Endothelial cell of umbilical vein (primary cell): Measurements from ENCODE around the gene CALCOCO2. TPM values are rescaled to one million over a fixed set of nuclear protein-coding genes. Genes with fewer than 3 reads are reported as not detected.

ENCODE experiments used
- BruUV-seq: library from RNA; stranded (reverse); fragments of 400-500 nt; replicated peaks from 2 replicates; lab custom pipeline; 2021; lab: Mats Ljungman, UMichigan
- CTCF ChIA-PET: fragments of 300-600, 350-600 bp; sonication (Branson Sonifier 250); formaldehyde crosslinking; loops from one replicate; lab custom pipeline; 2021; ENCODE audit warnings: antibody characterized with exemption, inconsistent platforms; lab: Charles Lee
- POLR2A ChIA-PET: fragments of 300-600, 350-600 bp; sonication (Branson Sonifier 250); formaldehyde crosslinking; loops from one replicate; lab custom pipeline; 2021; ENCODE audit warnings: antibody characterized with exemption, inconsistent platforms; lab: Charles Lee
- DNase-seq: peaks from one replicate; pipeline ENCODE4 v3.0.0-alpha.2; 2011; ENCODE audit warnings: low read depth, low spot score
- FAIRE-seq: peaks from 2 replicates; lab custom pipeline; 2011; peaks lifted over from hg19 to GRCh38; lab: Jason Lieb, UNC
- H2AFZ ChIP-seq: 2 replicates; pipeline ENCODE4 v1.6.0; 2012; ENCODE audit warnings: low read depth, low read length, control low read depth, inconsistent platforms
- H3K27ac ChIP-seq: 2 replicates; pipeline ENCODE4 v1.5.1; 2011; ENCODE audit warnings: low read depth, mild to moderate bottlenecking, control low read depth, low read length, moderate library complexity; ENCODE audit not compliant: insufficient read depth
- H3K27me3 ChIP-seq, 2 experiments: 2 replicates each; pipeline versions ENCODE4 v1.6.0 to v1.6.1; 2011; ENCODE audit warnings: low read length in 2 of 2, mixed read lengths in 1 of 2; ENCODE audit not compliant: control insufficient read depth in 2 of 2, insufficient read depth in 2 of 2
- H3K36me3 ChIP-seq, 2 experiments: 2 replicates in 1 of 2; 3 replicates in 1 of 2; pipeline ENCODE4 v1.5.1; 2011; ENCODE audit warnings: low read length in 2 of 2, mild to moderate bottlenecking in 1 of 2, moderate library complexity in 1 of 2; ENCODE audit not compliant: control insufficient read depth in 2 of 2, insufficient read depth in 2 of 2; ENCODE audit errors: extremely low read depth in 1 of 2
- H3K4me1 ChIP-seq: 3 replicates; pipeline ENCODE4 v1.5.1; 2011; ENCODE audit warnings: mild to moderate bottlenecking, low read length; ENCODE audit not compliant: control insufficient read depth, insufficient read depth; ENCODE audit errors: extremely low read depth
- H3K4me2 ChIP-seq: 2 replicates; pipeline ENCODE4 v1.6.1; 2011; ENCODE audit warnings: low read length, control low read depth, mixed read lengths; ENCODE audit not compliant: insufficient read depth
- H3K4me3 ChIP-seq, 3 experiments: fragments of 200-600 bp in 1 of 3; sonication (generic), shearing (Covaris generic) in 1 of 3; replicated peaks in 1 of 3; 2 replicates each; pipeline ENCODE4 v1.5.1; 2011 to 2016; ENCODE audit warnings: control low read depth in 3 of 3, low read length in 3 of 3, mild to moderate bottlenecking in 2 of 3, inconsistent platforms in 1 of 3, low read depth in 1 of 3, moderate library complexity in 1 of 3; ENCODE audit not compliant: insufficient read depth in 1 of 3
- H3K79me2 ChIP-seq: 2 replicates; pipeline ENCODE4 v1.6.0; 2012; ENCODE audit warnings: low read length, inconsistent platforms; ENCODE audit not compliant: control insufficient read depth, insufficient read depth
- H3K9ac ChIP-seq: replicated peaks from 2 replicates; pipeline ENCODE3; 2011; ENCODE audit warnings: low read length, control low read depth; ENCODE audit not compliant: insufficient read depth; ENCODE audit errors: extremely low read depth
- H3K9me1 ChIP-seq: replicated peaks from 3 replicates; pipeline ENCODE4 v1.6.0; 2011; ENCODE audit warnings: mild to moderate bottlenecking, low read length; ENCODE audit not compliant: control insufficient read depth, insufficient read depth; ENCODE audit errors: extremely low read depth
- H3K9me3 ChIP-seq: replicated peaks from 2 replicates; pipeline ENCODE4 v1.5.1; 2012; ENCODE audit warnings: low read length, inconsistent platforms; ENCODE audit not compliant: control insufficient read depth, insufficient read depth
- H4K20me1 ChIP-seq: replicated peaks from 2 replicates; pipeline ENCODE3; 2011; ENCODE audit warnings: mild to moderate bottlenecking, low read length; ENCODE audit not compliant: control insufficient read depth, insufficient read depth; ENCODE audit errors: extremely low read depth
- EZH2 ChIP-seq: IDR thresholded peaks from 2 replicates; pipeline ENCODE4 v1.6.1; 2012; ENCODE audit warnings: borderline replicate concordance, low read depth, mild to moderate bottlenecking, moderate library complexity, low read length, inconsistent platforms; ENCODE audit not compliant: severe bottlenecking
- FOS ChIP-seq: IDR thresholded peaks from 2 replicates; pipeline ENCODE4 v1.6.1; 2011; ENCODE audit warnings: mild to moderate bottlenecking, low read length, moderate library complexity, borderline replicate concordance; ENCODE audit not compliant: insufficient read depth
- GATA2 ChIP-seq: IDR thresholded peaks from 2 replicates; pipeline ENCODE4 v1.7.0; 2011; ENCODE audit warnings: low read depth, mild to moderate bottlenecking, moderate library complexity, mixed read lengths, low read length; ENCODE audit not compliant: insufficient read length, insufficient read depth
- MYC ChIP-seq: IDR thresholded peaks from one replicate; pipeline ENCODE4 v1.6.1; 2011; ENCODE audit warnings: mild to moderate bottlenecking, low read depth, low read length
- POLR2A ChIP-seq: IDR thresholded peaks from 2 replicates; pipeline ENCODE4 v1.6.1; 2012; ENCODE audit warnings: low read depth, mild to moderate bottlenecking, control low read depth, low read length
- POLR2AphosphoS5 ChIP-seq: IDR thresholded peaks from 2 replicates; pipeline ENCODE4 v1.6.1; 2012; ENCODE audit warnings: low read depth, mild to moderate bottlenecking, control low read depth, low read length, moderate library complexity; ENCODE audit not compliant: insufficient read depth
- dilution Hi-C: fragments of 300-500 bp; cut with MboI; formaldehyde crosslinking; loops from one replicate; pipeline ENCODE4 v1.15.0; 2019; ENCODE audit warnings: low sequenced_read_pairs; ENCODE audit not compliant: extremely low pct_ligation_motif_present
- intact Hi-C: fragments of 100-400 bp; cut with micrococcal nuclease; formaldehyde crosslinking; loops from one replicate; pipeline ENCODE4 v1.10.0; 2022
- polyA plus RNA-seq, 4 experiments: library from polyadenylated mRNA; depleted of rRNA in 3 of 4; stranded (reverse) in 3 of 4; unstranded in 1 of 4; fragments of >200 nt; gene quantifications; 2 replicates each; pipeline versions ENCODE4 v1.2.1 to v1.2.3, GENCODE V29; 2011 to 2012; ENCODE audit warnings: missing spikeins in 1 of 4
- total RNA-seq: library from RNA; stranded (reverse); gene quantifications from 2 replicates; pipeline ENCODE4 v1.2.3, GENCODE V29; 2021
- TF ChIP-seq, protein P1 (sequence below), 2 donors: IDR thresholded peaks; 1 replicate in 1 of 2; 2 replicates in 1 of 2; pipeline ENCODE4 v1.5.1; 2011; ENCODE audit warnings: low read length in 2 of 2, mild to moderate bottlenecking in 2 of 2, moderate library complexity in 2 of 2, control low read depth in 1 of 2, inconsistent platforms in 1 of 2, low read depth in 1 of 2; ENCODE audit not compliant: insufficient read depth in 1 of 2; ENCODE audit errors: extremely low read depth in 1 of 2
- TF ChIP-seq, protein P2 (sequence below): IDR thresholded peaks from 2 replicates; pipeline ENCODE4 v1.6.1; 2011; ENCODE audit not compliant: insufficient read depth, insufficient read length

Gene CALCOCO2
- total and polyA plus RNA-seq, 2 donors (not counting 3 experiments of a cell fraction or from before 2014, with no cell fraction given): 20.6 to 64.9 TPM

DNA sequence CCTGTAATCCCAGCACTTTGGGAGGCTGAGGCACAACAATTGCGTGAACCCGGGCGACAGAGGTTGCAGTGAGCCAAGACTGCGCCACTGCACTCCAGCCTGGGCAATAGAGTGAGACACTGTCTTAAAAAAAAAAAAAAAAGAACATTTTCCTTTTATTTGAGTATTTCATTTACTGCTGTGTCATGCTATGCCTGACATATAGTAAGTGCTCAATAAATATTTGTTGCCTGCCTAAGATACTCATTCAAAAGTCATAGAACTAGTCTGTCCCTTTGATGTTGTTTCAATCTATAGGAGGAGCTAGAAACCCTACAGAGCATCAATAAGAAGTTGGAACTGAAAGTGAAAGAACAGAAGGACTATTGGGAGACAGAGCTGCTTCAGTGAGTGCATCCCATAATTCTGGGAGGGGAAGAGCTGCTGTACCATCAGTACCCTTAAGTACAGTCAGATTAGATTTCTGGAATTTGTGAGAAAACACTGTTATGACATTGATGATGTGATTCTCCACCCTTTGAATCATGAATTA, 20.0 kb downstream of the CALCOCO2 start:
- FAIRE-seq (no peak), DNase-seq (no peak)
- Histone ChIP-seq H3K9me1 (no peaks in the 10 kb centered on the region), H3K9ac (no peak overlapping the region), H4K20me1 (no peaks in the 10 kb centered on the region), H2AFZ (no peak overlapping the region), H3K27me3 (no peaks in the 10 kb centered on the region), H3K36me3 (peaks cover 8% of the 10 kb centered on the region in 2 experiments), H3K4me2 (no peak overlapping the region), H3K79me2 (no peaks in the 10 kb centered on the region), H3K4me3 (no peak overlapping the region), H3K9me3 (no peaks in the 10 kb centered on the region), H3K27ac (no peak overlapping the region), H3K4me1 (no peaks in the 10 kb centered on the region)
- no peak for TF ChIP-seq POLR2AphosphoS5
- TF ChIP-seq GATA2: no peak
- TF ChIP-seq EZH2: no peak
- intact Hi-C loops: no loop called here
- dilution Hi-C loops: no loop called here
- ChIA-PET POLR2A (interaction anchor here (0.5 kb wide), 1 partner anchor 9 kb away, joined by 5 read pairs; no protein-coding TSS in a partner anchor), CTCF (interaction anchor here (1.3 to 3.2 kb wide), 4 partner anchors 28 to 179 kb away, joined by 3 to 14 read pairs (median 5); no protein-coding TSS in a partner anchor)
- BruUV-seq: no TSS peak

DNA sequence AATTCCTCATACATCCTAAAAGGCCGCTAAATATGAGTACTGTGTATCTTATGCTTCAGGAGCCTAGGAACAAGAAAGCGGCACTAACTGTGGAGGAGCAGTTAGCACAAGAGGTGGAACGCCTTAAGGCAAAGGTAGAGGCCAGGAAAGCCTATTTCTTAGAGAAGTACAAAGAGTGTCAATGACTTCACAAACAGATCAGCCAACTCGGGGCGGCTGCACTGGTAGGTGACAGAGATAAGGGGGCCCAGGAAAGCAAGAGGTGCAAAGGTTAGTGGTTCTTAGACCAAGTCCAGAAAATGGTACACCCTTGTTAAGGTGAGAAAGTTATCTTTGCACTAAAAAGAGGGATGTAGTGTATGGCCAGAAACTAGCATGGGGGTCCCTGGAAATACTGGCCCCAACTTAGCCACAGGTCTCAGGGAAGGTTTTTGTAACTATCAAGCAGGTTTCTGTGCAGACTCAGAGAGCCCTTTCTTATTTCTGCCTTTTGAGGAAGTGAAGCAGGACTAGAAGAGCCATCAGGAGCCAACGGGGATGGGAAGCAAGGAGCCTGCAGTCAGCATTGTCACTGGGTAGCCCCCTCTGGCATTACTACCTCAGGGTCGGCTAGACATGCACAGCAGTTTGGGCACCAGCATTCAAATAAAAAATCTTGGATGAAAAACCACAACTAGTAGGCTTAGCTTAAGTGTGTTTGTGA, 24.1 kb downstream of the CALCOCO2 start:
- no peaks in the 10 kb centered on the region for H3K79me2 ChIP-seq
- ChIA-PET POLR2A (no interaction called here), CTCF (interaction anchor here (1.1 to 2.8 kb wide), 2 partner anchors 24 to 30 kb away, joined by 3 to 14 read pairs; no protein-coding TSS in a partner anchor)
- H3K36me3 ChIP-seq: peaks cover 5 to 6% of the 10 kb centered on the region in 2 experiments
- FAIRE-seq: no peak
- intact Hi-C loops (no loop called here), dilution Hi-C loops (no loop called here)
- H3K9me1 ChIP-seq: no peaks in the 10 kb centered on the region
- H3K4me3 ChIP-seq: no peak overlapping the region
- no peaks in the 10 kb centered on the region for H4K20me1 ChIP-seq
- TF ChIP-seq EZH2 (no peak), FOS (no peak), POLR2AphosphoS5 (no peak), MYC (no peak), POLR2A (no peak), GATA2 (no peak)
- TF ChIP-seq, protein P1, sequence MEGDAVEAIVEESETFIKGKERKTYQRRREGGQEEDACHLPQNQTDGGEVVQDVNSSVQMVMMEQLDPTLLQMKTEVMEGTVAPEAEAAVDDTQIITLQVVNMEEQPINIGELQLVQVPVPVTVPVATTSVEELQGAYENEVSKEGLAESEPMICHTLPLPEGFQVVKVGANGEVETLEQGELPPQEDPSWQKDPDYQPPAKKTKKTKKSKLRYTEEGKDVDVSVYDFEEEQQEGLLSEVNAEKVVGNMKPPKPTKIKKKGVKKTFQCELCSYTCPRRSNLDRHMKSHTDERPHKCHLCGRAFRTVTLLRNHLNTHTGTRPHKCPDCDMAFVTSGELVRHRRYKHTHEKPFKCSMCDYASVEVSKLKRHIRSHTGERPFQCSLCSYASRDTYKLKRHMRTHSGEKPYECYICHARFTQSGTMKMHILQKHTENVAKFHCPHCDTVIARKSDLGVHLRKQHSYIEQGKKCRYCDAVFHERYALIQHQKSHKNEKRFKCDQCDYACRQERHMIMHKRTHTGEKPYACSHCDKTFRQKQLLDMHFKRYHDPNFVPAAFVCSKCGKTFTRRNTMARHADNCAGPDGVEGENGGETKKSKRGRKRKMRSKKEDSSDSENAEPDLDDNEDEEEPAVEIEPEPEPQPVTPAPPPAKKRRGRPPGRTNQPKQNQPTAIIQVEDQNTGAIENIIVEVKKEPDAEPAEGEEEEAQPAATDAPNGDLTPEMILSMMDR (IDR thresholded peaks at IDR 0.05; ENCODE audit: extremely low read depth in 1 of 2, insufficient read depth in 1 of 2, low read depth in 1 of 2, low read length in 2 of 2): no peak
- TF ChIP-seq, protein P2, sequence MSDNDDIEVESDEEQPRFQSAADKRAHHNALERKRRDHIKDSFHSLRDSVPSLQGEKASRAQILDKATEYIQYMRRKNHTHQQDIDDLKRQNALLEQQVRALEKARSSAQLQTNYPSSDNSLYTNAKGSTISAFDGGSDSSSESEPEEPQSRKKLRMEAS: no peak
- no peak overlapping the region for H2AFZ ChIP-seq
- no peak overlapping the region for H3K27ac ChIP-seq
- H3K4me2 ChIP-seq: no peak overlapping the region
- no peak overlapping the region for H3K9ac ChIP-seq
- DNase-seq: no peak
- H3K9me3 ChIP-seq: no peaks in the 10 kb centered on the region
- H3K4me1 ChIP-seq: no peaks in the 10 kb centered on the region
- no peaks in the 10 kb centered on the region for H3K27me3 ChIP-seq
- no TSS peak for BruUV-seq
